ENCODE data around the gene PIK3C2A.

The PIK3C2A gene

GRCh38 chr11:17218403-17218802 lies 10.6 kb upstream of the PIK3C2A start:
- no peak overlapping the region for H3K4me3 ChIP-seq (ENCODE audit: low read depth, low read length)

DNA sequence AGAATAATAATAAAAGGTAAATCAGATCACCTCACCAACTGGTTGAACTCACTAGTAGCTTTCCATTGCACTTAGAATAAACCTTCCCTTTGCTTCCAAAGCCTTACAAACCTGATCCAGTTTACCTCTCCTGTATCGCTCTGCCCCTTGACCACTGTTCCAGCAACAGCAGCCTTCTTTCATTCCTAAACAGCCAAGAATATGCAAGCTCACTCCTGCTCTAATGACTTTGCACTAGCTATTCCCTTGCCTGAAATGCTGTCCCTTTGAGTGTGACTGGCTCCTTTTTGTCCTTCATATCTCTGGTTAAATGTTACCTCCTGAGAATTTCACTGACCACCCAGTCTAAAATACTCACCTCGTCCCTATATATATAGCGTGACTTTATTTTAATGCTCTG lies 9.6 kb upstream of the PIK3C2A start:
- H3K27ac ChIP-seq: no peak overlapping the region
- no peak for DNase-seq
- in situ Hi-C loops (cut with HindIII; ENCODE audit: low pct_ligation_motif_present, low sequenced_read_pairs): no loop called here
- TF ChIP-seq, protein P1, sequence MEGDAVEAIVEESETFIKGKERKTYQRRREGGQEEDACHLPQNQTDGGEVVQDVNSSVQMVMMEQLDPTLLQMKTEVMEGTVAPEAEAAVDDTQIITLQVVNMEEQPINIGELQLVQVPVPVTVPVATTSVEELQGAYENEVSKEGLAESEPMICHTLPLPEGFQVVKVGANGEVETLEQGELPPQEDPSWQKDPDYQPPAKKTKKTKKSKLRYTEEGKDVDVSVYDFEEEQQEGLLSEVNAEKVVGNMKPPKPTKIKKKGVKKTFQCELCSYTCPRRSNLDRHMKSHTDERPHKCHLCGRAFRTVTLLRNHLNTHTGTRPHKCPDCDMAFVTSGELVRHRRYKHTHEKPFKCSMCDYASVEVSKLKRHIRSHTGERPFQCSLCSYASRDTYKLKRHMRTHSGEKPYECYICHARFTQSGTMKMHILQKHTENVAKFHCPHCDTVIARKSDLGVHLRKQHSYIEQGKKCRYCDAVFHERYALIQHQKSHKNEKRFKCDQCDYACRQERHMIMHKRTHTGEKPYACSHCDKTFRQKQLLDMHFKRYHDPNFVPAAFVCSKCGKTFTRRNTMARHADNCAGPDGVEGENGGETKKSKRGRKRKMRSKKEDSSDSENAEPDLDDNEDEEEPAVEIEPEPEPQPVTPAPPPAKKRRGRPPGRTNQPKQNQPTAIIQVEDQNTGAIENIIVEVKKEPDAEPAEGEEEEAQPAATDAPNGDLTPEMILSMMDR (IDR thresholded peaks at IDR 0.05; ENCODE audit: low read depth, low read length, missing control alignments): no peak
- no peaks in the 10 kb centered on the region for H3K27me3 ChIP-seq (replicated peaks)
- no peak overlapping the region for H3K4me3 ChIP-seq (ENCODE audit: low read depth, low read length)
- no peaks in the 10 kb centered on the region for H3K36me3 ChIP-seq (replicated peaks)

More at GRCh38 chr11:17218403-17218802, 10.6 kb upstream of the PIK3C2A start:
- Histone ChIP-seq H3K27ac (no peak overlapping the region), H3K36me3 (replicated peaks) (no peaks in the 10 kb centered on the region), H3K27me3 (replicated peaks) (no peaks in the 10 kb centered on the region)
- TF ChIP-seq, protein P1 (IDR thresholded peaks at IDR 0.05; ENCODE audit: low read depth, low read length, missing control alignments): no peak
- in situ Hi-C loops (cut with HindIII; ENCODE audit: low pct_ligation_motif_present, low sequenced_read_pairs): no loop called here
- no peak for DNase-seq

DNA sequence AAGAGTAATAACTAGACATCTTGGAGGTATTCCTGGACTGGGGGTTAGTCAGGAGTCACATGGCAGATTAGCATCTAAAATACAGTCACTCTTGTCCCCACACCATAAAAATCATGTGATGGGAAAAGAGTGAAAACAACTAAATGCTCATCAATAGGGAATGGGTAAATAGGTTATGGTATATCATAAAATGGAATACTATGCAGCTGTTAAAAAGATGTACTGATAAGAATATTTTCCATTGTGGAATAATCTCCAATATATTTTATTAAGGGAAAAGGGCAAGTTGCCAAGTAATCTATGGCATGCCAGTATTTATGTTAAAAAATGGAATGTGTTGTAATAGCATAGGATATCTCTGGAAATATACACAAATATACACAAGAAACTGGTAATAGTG lies 6.6 kb upstream of the PIK3C2A start:
- DNase-seq: no peak
- Histone ChIP-seq H3K27me3 (replicated peaks) (no peaks in the 10 kb centered on the region), H3K36me3 (replicated peaks) (no peaks in the 10 kb centered on the region), H3K27ac (no peak overlapping the region), H3K4me3 (ENCODE audit: low read depth, low read length) (no peak overlapping the region)
- TF ChIP-seq, protein P1 (IDR thresholded peaks at IDR 0.05; ENCODE audit: low read depth, low read length, missing control alignments): no peak
- in situ Hi-C loops (cut with HindIII; ENCODE audit: low pct_ligation_motif_present, low sequenced_read_pairs): no loop called here

- TF ChIP-seq, protein P1 (IDR thresholded peaks at IDR 0.05; ENCODE audit: low read depth, low read length, missing control alignments): no peak
- Histone ChIP-seq H3K27me3 (replicated peaks) (no peaks in the 10 kb centered on the region), H3K27ac (no peak overlapping the region), H3K36me3 (replicated peaks) (no peaks in the 10 kb centered on the region), H3K4me3 (ENCODE audit: low read depth, low read length) (no peak overlapping the region)
- no peak for DNase-seq
- in situ Hi-C loops (cut with HindIII; ENCODE audit: low pct_ligation_motif_present, low sequenced_read_pairs): no loop called here
Observed at GRCh38 chr11:17211286-17211685, 3.5 kb upstream of the PIK3C2A start.

- Histone ChIP-seq H3K27ac (peak overlapping the region; percentile 62), H3K27me3 (replicated peaks) (no peaks in the 10 kb centered on the region), H3K4me3 (ENCODE audit: low read depth, low read length) (no peak overlapping the region), H3K36me3 (replicated peaks) (no peaks in the 10 kb centered on the region)
- TF ChIP-seq, protein P1 (IDR thresholded peaks at IDR 0.05; ENCODE audit: low read depth, low read length, missing control alignments): no peak
- in situ Hi-C loops (cut with HindIII; ENCODE audit: low pct_ligation_motif_present, low sequenced_read_pairs): no loop called here
- no peak for DNase-seq
Observed at GRCh38 chr11:17209939-17210245, 2.1 kb upstream of the PIK3C2A start.

- H3K36me3 ChIP-seq (replicated peaks): no peaks in the 10 kb centered on the region
- no peaks in the 10 kb centered on the region for H3K27me3 ChIP-seq (replicated peaks)
- peak overlapping the region; percentile 88 for H3K4me3 ChIP-seq (ENCODE audit: low read depth, low read length)
- in situ Hi-C loops (cut with HindIII; ENCODE audit: low pct_ligation_motif_present, low sequenced_read_pairs): no loop called here
- TF ChIP-seq, protein P1 (IDR thresholded peaks at IDR 0.05; ENCODE audit: low read depth, low read length, missing control alignments): no peak
- H3K27ac ChIP-seq: peak overlapping the region; percentile 83
- DNase-seq: peak; percentile 50
Observed at GRCh38 chr11:17208257-17208999, 642 bp upstream of the PIK3C2A start.
